OCI-LY7 (cell line): ENCODE data around the gene IQGAP3.

Experiments
- CTCF ChIP-seq: fragments of 200-600 bp; sonication (generic); conservative IDR thresholded peaks from 2 replicates; pipeline ENCODE4 v1.5.1; 2014; ENCODE audit warnings: mild to moderate bottlenecking, antibody characterized with exemption, low read length, moderate library complexity, mixed read lengths
- EZH2phosphoT487 ChIP-seq: fragments of 200-600 bp; sonication (generic); IDR thresholded peaks from 2 replicates; pipeline ENCODE4 v1.6.1; 2018; ENCODE audit warnings: low read depth, borderline replicate concordance, mild to moderate bottlenecking, mixed run types, antibody characterized with exemption, low read length, moderate library complexity, mixed read lengths

- TF ChIP-seq CTCF = no peak
- no peak for TF ChIP-seq EZH2phosphoT487
Measured at GRCh38 chr1:156596426-156596825, 24.1 kb upstream of the IQGAP3 start.
